HG03442 (cell line): ENCODE measurements around the gene ATP5F1E.

ENCODE experiments used
- ATAC-seq: cut with Tn5 transposase; IDR thresholded peaks from one replicate; pipeline ENCODE4 v1.9.1; 2021; ENCODE audit warnings: mild to moderate bottlenecking, moderate library complexity; ENCODE audit not compliant: unreplicated experiment

Gene ATP5F1E

GRCh38 chr20:59006864-59007664, 25.1 kb downstream of the ATP5F1E start, which contains the start of gene CTSZ:
TSS of gene CTSZ (minus strand) at chr20:59007254. CDS start at chr20:59007128, 126 bp downstream.
- ATAC-seq: no peak

- ATAC-seq: no peak
These were observed 25.8 kb downstream of the ATP5F1E start for GRCh38 chr20:59006167-59006863.

- no peak for ATAC-seq
These were observed 26.5 kb downstream of the ATP5F1E start for GRCh38 chr20:59005523-59006166.

GRCh38 chr20:59004763-59005522, 27.2 kb downstream of the ATP5F1E start:
- ATAC-seq: peak; percentile 52

GRCh38 chr20:59004493-59004762, 27.7 kb downstream of the ATP5F1E start:
- ATAC-seq: no peak

- no peak for ATAC-seq
These were observed 28.2 kb downstream of the ATP5F1E start for GRCh38 chr20:59003836-59004492.

- no peak for ATAC-seq
These were observed 29.2 kb downstream of the ATP5F1E start for GRCh38 chr20:59002874-59003399.

GRCh38 chr20:59002388-59002787, 29.7 kb downstream of the ATP5F1E start:
- ATAC-seq: no peak

- ATAC-seq: no peak
These were observed 30.5 kb downstream of the ATP5F1E start for GRCh38 chr20:59001449-59002171.

GRCh38 chr20:59001068-59001448, 31.1 kb downstream of the ATP5F1E start:
- no peak for ATAC-seq

GRCh38 chr20:59000326-59000725, 31.8 kb downstream of the ATP5F1E start:
- ATAC-seq: no peak

GRCh38 chr20:58998656-58999055, 33.5 kb downstream of the ATP5F1E start:
- no peak for ATAC-seq

GRCh38 chr20:58997141-58997770, 34.9 kb downstream of the ATP5F1E start:
- ATAC-seq: no peak

- ATAC-seq: no peak
These were observed 35.9 kb downstream of the ATP5F1E start for GRCh38 chr20:58996226-58996611.

- no peak for ATAC-seq
These were observed 36.5 kb downstream of the ATP5F1E start for GRCh38 chr20:58995461-58996225.

GRCh38 chr20:58994390-58995159, 37.6 kb downstream of the ATP5F1E start:
- no peak for ATAC-seq

- no peak for ATAC-seq
These were observed 38.5 kb downstream of the ATP5F1E start for GRCh38 chr20:58993332-58994248.
